Spleen (tissue), 7 donors: ENCODE measurements around the gene GTF2I.
"Not testable (repeated sequence)": the region's sequence is repeated elsewhere in the genome, so short reads cannot be mapped to it uniquely, and the experiment has no call there.

Source experiments
- POLR2A ChIP-seq, 3 donors: fragments of 450-650 bp; IDR thresholded peaks; one replicate each; pipeline ENCODE4 v1.5.1; 2017; ENCODE audit warnings: antibody characterized with exemption in 3 of 3, mild to moderate bottlenecking in 1 of 3
- POLR2AphosphoS5 ChIP-seq, 3 donors: sonication (generic); formaldehyde crosslinking; IDR thresholded peaks; one replicate each; pipeline ENCODE4 v1.5.1; 2017; ENCODE audit warnings: antibody characterized with exemption in 3 of 3
- TF ChIP-seq, protein P1 (sequence below), 11 experiments: fragments of 200-600 bp in 7 of 11; fragments of 450-650 bp in 4 of 11; sonication (generic) in 4 of 11; IDR thresholded peaks in 8 of 11; conservative IDR thresholded peaks in 3 of 11; 1 replicate in 7 of 11; 2 replicates in 4 of 11; pipeline versions ENCODE4 v1.4.0 to v1.8.0; 2016 to 2021; ENCODE audit warnings: antibody characterized with exemption in 11 of 11, inconsistent platforms in 4 of 11, mild to moderate bottlenecking in 1 of 11
- donor health status: DM: no; HTN: no; CAD: no; lungs with moderate emphysema.
- donor health status: DM: no; HTN: no; CAD: no.
- donor health status: DM: no; HTN: no; CAD: no.

DNA sequence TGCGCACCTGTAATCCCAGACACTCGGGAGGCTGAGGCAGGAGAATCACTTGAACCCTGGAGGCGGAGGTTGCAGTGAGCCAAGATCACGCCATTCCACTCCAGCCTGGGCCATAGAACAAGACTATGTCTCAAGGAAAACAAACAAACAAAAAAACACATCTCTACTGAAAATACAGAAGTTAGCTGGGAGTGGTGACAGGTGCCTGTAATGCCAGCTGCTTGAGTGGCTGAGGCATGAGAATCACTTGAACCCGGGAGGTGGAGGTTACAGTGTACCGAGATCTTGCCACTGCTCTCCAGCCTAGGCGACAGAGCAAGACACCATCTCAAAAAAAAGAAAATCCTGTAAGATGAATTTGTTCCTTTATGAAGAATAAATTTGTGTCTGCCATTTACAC is 9.5 kb downstream of the GTF2I start:
- TF ChIP-seq POLR2AphosphoS5, POLR2A (IDR thresholded peaks at IDR 0.05): not testable (repeated sequence)
- TF ChIP-seq, protein P1, sequence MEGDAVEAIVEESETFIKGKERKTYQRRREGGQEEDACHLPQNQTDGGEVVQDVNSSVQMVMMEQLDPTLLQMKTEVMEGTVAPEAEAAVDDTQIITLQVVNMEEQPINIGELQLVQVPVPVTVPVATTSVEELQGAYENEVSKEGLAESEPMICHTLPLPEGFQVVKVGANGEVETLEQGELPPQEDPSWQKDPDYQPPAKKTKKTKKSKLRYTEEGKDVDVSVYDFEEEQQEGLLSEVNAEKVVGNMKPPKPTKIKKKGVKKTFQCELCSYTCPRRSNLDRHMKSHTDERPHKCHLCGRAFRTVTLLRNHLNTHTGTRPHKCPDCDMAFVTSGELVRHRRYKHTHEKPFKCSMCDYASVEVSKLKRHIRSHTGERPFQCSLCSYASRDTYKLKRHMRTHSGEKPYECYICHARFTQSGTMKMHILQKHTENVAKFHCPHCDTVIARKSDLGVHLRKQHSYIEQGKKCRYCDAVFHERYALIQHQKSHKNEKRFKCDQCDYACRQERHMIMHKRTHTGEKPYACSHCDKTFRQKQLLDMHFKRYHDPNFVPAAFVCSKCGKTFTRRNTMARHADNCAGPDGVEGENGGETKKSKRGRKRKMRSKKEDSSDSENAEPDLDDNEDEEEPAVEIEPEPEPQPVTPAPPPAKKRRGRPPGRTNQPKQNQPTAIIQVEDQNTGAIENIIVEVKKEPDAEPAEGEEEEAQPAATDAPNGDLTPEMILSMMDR (IDR thresholded peaks at IDR 0.05 in 8 of 11, conservative IDR thresholded peaks at IDR 0.05 in 3 of 11), result not testable (repeated sequence)
